ENCODE measurements around the gene TNXB. TPM values are rescaled to one million over a fixed set of nuclear protein-coding genes. Genes with fewer than 3 reads are reported as not detected.

The TNXB gene
- total RNA-seq, 1 experiment from 2014 or later = 0.22 TPM

DNA sequence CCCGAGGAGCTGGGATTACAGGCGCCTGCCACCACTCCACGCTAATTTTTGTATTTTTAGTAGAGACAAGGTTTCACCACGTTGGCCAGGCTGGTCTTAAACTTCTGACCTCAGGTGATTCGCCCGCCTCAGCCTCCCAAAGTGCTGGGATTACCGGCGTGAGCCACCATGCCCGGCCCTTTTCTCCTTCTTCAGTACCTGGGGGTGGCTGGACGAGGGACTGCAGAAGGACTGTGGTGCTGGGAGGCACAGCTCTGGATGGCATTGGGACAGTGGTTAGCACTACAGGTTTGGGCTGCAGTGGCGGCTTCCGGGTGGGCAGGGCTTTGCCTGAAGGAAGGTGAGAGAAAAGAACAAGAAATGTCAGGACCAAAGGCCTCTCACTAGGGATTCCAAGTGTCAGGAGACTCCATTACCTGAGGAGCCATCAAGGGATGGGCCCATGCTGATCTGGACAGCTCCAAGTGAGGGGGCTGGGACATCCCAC is 11.5 kb upstream of the TNXB start:
- H3K9me2 ChIP-seq (replicated peaks; ENCODE audit: insufficient read depth, low read length) = no peaks in the 10 kb centered on the region
- H2AFZ ChIP-seq (ENCODE audit: low read length) = no peak overlapping the region
- no peaks in the 10 kb centered on the region for H4K20me1 ChIP-seq (ENCODE audit: insufficient read depth, low read depth, low read length)
- peaks cover 4% of the 10 kb centered on the region; the same call in 1 of the 2 replicates for H3K36me3 ChIP-seq (ENCODE audit: insufficient read depth, low read length)
- H3K4me1 ChIP-seq (ENCODE audit: low read length) = no peaks in the 10 kb centered on the region
- no peak overlapping the region for H3K4me3 ChIP-seq (ENCODE audit: low read length)
- no peak overlapping the region for H3K9ac ChIP-seq (ENCODE audit: low read length)
- no peaks in the 10 kb centered on the region for H3K9me3 ChIP-seq (ENCODE audit: low read length)
- peaks cover 5% of the 10 kb centered on the region; the same call in 1 of the 2 replicates for H3K79me2 ChIP-seq (ENCODE audit: low read length)
- no peak overlapping the region for H3K4me2 ChIP-seq (ENCODE audit: low read depth, low read length, poor library complexity, severe bottlenecking)
- H3K27me3 ChIP-seq (ENCODE audit: low read length) = no peaks in the 10 kb centered on the region
- DNase-seq = no peak
- H3K27ac ChIP-seq (ENCODE audit: low read length) = no peak overlapping the region

- Histone ChIP-seq H3K27me3 (ENCODE audit: low read length) (no peaks in the 10 kb centered on the region), H3K9me3 (ENCODE audit: low read length) (no peaks in the 10 kb centered on the region), H3K36me3 (ENCODE audit: insufficient read depth, low read length) (peaks cover 7% of the 10 kb centered on the region), H3K9ac (ENCODE audit: low read length) (no peak overlapping the region), H3K4me3 (ENCODE audit: low read length) (no peak overlapping the region), H3K9me2 (replicated peaks; ENCODE audit: insufficient read depth, low read length) (no peaks in the 10 kb centered on the region), H3K4me1 (ENCODE audit: low read length) (no peaks in the 10 kb centered on the region), H3K27ac (ENCODE audit: low read length) (no peak overlapping the region), H3K79me2 (ENCODE audit: low read length) (no peaks in the 10 kb centered on the region), H3K4me2 (ENCODE audit: low read depth, low read length, poor library complexity, severe bottlenecking) (no peak overlapping the region), H2AFZ (ENCODE audit: low read length) (no peak overlapping the region), H4K20me1 (ENCODE audit: insufficient read depth, low read depth, low read length) (no peaks in the 10 kb centered on the region)
- peak; percentile 87 for DNase-seq
These were observed 9.9 kb upstream of the TNXB start for GRCh38 chr6:32118782-32119628.

GRCh38 chr6:32117461-32117860 is 8.3 kb upstream of the TNXB start:
- H3K79me2 ChIP-seq (ENCODE audit: low read length) = no peaks in the 10 kb centered on the region
- H4K20me1 ChIP-seq (ENCODE audit: insufficient read depth, low read depth, low read length) = no peaks in the 10 kb centered on the region
- H3K4me1 ChIP-seq (ENCODE audit: low read length) = no peaks in the 10 kb centered on the region
- H3K27ac ChIP-seq (ENCODE audit: low read length) = no peak overlapping the region
- no peak for DNase-seq
- no peak overlapping the region for H3K4me3 ChIP-seq (ENCODE audit: low read length)
- H3K27me3 ChIP-seq (ENCODE audit: low read length) = no peaks in the 10 kb centered on the region
- H3K9ac ChIP-seq (ENCODE audit: low read length) = no peak overlapping the region
- no peaks in the 10 kb centered on the region for H3K9me3 ChIP-seq (ENCODE audit: low read length)
- H2AFZ ChIP-seq (ENCODE audit: low read length) = no peak overlapping the region
- H3K9me2 ChIP-seq (replicated peaks; ENCODE audit: insufficient read depth, low read length) = no peaks in the 10 kb centered on the region
- no peak overlapping the region for H3K4me2 ChIP-seq (ENCODE audit: low read depth, low read length, poor library complexity, severe bottlenecking)
- peaks cover 7% of the 10 kb centered on the region for H3K36me3 ChIP-seq (ENCODE audit: insufficient read depth, low read length)

DNA sequence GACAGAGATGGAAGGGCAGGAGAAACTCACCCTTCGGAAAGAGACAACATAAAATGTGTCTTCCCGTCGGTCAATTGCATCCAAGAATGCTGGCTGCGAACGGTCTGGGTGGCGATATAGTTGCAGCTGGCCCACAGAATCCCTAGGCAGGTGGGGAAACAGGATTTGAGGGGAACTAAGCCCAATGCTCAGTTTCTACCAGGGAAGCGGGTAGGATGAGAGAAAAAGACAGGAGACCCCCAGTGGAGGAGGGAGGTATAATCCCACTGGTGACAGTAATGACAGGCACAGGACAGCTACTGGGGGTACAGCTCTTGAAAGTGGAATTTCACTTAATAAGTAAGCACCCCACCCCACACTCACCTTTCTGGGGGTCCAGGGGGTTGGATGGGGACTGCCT is 7.5 kb upstream of the TNXB start:
- no peak overlapping the region for H3K27ac ChIP-seq (ENCODE audit: low read length)
- peak; percentile 64 for DNase-seq
- H4K20me1 ChIP-seq (ENCODE audit: insufficient read depth, low read depth, low read length) = no peaks in the 10 kb centered on the region
- H3K36me3 ChIP-seq (ENCODE audit: insufficient read depth, low read length) = peaks cover 7% of the 10 kb centered on the region
- no peaks in the 10 kb centered on the region for H3K9me3 ChIP-seq (ENCODE audit: low read length)
- H3K4me2 ChIP-seq (ENCODE audit: low read depth, low read length, poor library complexity, severe bottlenecking) = no peak overlapping the region
- H2AFZ ChIP-seq (ENCODE audit: low read length) = no peak overlapping the region
- no peaks in the 10 kb centered on the region for H3K4me1 ChIP-seq (ENCODE audit: low read length)
- H3K79me2 ChIP-seq (ENCODE audit: low read length) = no peaks in the 10 kb centered on the region
- H3K4me3 ChIP-seq (ENCODE audit: low read length) = no peak overlapping the region
- no peak overlapping the region for H3K9ac ChIP-seq (ENCODE audit: low read length)
- no peaks in the 10 kb centered on the region for H3K27me3 ChIP-seq (ENCODE audit: low read length)
- no peaks in the 10 kb centered on the region for H3K9me2 ChIP-seq (replicated peaks; ENCODE audit: insufficient read depth, low read length)

DNA sequence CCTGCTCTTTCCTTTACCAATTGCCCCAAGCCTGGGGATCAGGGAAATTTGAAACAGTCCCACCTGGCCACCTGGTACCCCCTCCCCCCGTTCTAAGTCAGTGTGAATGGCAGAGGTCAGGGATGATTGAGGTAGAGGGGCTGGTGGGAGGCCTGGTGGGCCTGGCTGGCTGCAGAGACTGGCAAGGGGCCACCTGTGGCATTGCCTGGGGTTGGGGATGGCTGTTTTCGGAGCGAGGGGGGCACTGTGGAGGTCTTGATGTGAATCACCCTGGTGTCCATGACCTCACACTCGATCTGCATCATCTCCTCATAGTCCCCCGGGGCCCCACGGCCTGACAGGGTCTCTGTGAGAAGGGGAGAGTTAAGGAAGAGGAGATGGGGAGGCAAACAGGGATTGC is 6.5 kb upstream of the TNXB start:
- Histone ChIP-seq H3K9ac (ENCODE audit: low read length) (no peak overlapping the region), H3K36me3 (ENCODE audit: insufficient read depth, low read length) (peaks cover 7% of the 10 kb centered on the region), H3K4me3 (ENCODE audit: low read length) (no peak overlapping the region), H3K9me2 (replicated peaks; ENCODE audit: insufficient read depth, low read length) (no peaks in the 10 kb centered on the region), H3K27ac (ENCODE audit: low read length) (no peak overlapping the region), H2AFZ (ENCODE audit: low read length) (no peak overlapping the region), H3K9me3 (ENCODE audit: low read length) (no peaks in the 10 kb centered on the region), H4K20me1 (ENCODE audit: insufficient read depth, low read depth, low read length) (no peaks in the 10 kb centered on the region), H3K4me1 (ENCODE audit: low read length) (no peaks in the 10 kb centered on the region), H3K79me2 (ENCODE audit: low read length) (no peaks in the 10 kb centered on the region), H3K27me3 (ENCODE audit: low read length) (no peaks in the 10 kb centered on the region), H3K4me2 (ENCODE audit: low read depth, low read length, poor library complexity, severe bottlenecking) (no peak overlapping the region)
- DNase-seq = no peak

DNA sequence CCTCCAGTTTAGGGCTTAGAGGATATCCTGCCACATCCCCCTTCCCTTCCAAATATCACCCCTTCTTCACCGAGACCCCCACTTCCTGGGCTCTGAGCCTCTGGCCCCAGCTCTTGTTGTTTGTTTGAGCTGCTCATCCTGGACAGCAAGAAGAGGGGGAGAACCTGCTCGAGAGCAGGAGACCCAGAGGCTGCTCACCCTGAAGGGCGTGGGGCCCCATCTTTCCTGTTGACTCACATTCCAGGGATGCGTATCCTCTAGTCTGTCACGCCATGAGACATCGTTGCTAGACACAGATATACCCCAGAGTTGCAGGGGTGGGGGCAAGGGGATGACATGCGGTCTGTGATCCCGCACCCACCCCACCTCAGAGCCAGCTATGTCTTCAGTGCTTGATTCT is 5.7 kb upstream of the TNXB start:
- no peak overlapping the region for H2AFZ ChIP-seq (ENCODE audit: low read length)
- H3K36me3 ChIP-seq (ENCODE audit: insufficient read depth, low read length) = peaks cover 7% of the 10 kb centered on the region
- no peak for DNase-seq
- no peak overlapping the region for H3K4me3 ChIP-seq (ENCODE audit: low read length)
- no peaks in the 10 kb centered on the region for H3K9me2 ChIP-seq (replicated peaks; ENCODE audit: insufficient read depth, low read length)
- no peaks in the 10 kb centered on the region for H3K79me2 ChIP-seq (ENCODE audit: low read length)
- H4K20me1 ChIP-seq (ENCODE audit: insufficient read depth, low read depth, low read length) = no peaks in the 10 kb centered on the region
- no peaks in the 10 kb centered on the region for H3K27me3 ChIP-seq (ENCODE audit: low read length)
- no peaks in the 10 kb centered on the region for H3K4me1 ChIP-seq (ENCODE audit: low read length)
- H3K9me3 ChIP-seq (ENCODE audit: low read length) = no peaks in the 10 kb centered on the region
- no peak overlapping the region for H3K27ac ChIP-seq (ENCODE audit: low read length)
- H3K4me2 ChIP-seq (ENCODE audit: low read depth, low read length, poor library complexity, severe bottlenecking) = no peak overlapping the region
- no peak overlapping the region for H3K9ac ChIP-seq (ENCODE audit: low read length)

DNA sequence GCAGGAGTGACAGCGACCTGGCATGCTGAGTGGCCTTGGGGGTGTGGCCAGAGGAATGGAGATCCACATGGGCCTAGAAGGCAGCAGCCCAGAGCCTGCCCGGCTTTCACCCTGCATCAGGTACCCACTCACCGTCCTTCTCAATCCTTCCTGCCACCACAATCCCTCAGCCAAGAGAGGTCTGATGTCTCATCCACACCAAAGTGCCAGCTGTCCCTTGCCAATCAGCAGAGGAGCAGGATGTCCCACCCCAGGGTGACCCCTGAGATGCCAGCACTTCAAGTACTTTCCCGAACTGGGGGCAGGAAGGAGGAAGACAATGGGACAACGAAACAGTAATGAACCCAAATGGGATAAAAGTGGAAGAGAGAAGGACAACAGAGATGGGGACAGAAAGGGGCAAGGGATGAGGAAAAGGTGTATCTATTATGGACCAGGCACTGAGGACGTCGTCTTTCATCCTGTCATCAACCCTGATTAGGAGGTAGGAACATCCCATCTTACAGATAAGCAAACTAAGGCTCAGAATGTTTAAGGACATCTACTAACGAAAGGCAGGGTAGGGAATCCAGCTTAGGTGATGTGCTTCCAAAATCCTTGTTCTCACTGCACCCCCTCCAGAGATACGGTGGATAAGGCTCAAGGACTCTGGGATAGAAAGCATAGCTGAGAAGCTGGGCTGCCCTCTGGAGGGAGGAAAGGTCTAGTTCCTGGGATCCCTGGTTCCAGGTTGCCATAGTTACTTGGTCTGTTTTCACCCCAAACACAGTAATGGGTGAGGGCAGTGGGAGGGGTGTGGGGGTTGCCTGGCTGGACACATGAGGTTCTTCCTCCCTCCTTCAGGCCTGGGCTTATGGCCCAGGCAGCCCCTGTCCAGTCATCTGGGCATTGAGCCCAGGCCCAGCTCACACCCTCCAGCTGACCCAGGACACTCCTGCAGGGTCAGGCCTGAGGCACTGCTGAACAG is 4.5 kb upstream of the TNXB start:
- Histone ChIP-seq H3K9ac (ENCODE audit: low read length) (no peak overlapping the region), H2AFZ (ENCODE audit: low read length) (no peak overlapping the region), H3K4me3 (ENCODE audit: low read length) (no peak overlapping the region), H3K27ac (ENCODE audit: low read length) (no peak overlapping the region), H3K9me3 (ENCODE audit: low read length) (no peaks in the 10 kb centered on the region), H3K79me2 (ENCODE audit: low read length) (no peaks in the 10 kb centered on the region), H3K36me3 (ENCODE audit: insufficient read depth, low read length) (peaks cover 7% of the 10 kb centered on the region), H3K4me2 (ENCODE audit: low read depth, low read length, poor library complexity, severe bottlenecking) (no peak overlapping the region), H3K27me3 (ENCODE audit: low read length) (no peaks in the 10 kb centered on the region), H3K9me2 (replicated peaks; ENCODE audit: insufficient read depth, low read length) (no peaks in the 10 kb centered on the region), H4K20me1 (ENCODE audit: insufficient read depth, low read depth, low read length) (no peaks in the 10 kb centered on the region), H3K4me1 (ENCODE audit: low read length) (no peaks in the 10 kb centered on the region)
- no peak for DNase-seq

GRCh38 chr6:32112431-32112980 is 3.4 kb upstream of the TNXB start:
- DNase-seq = no peak
- Histone ChIP-seq H3K36me3 (ENCODE audit: insufficient read depth, low read length) (peaks cover 3% of the 10 kb centered on the region), H3K9me3 (ENCODE audit: low read length) (no peaks in the 10 kb centered on the region), H3K4me1 (ENCODE audit: low read length) (no peaks in the 10 kb centered on the region), H4K20me1 (ENCODE audit: insufficient read depth, low read depth, low read length) (no peaks in the 10 kb centered on the region), H3K79me2 (ENCODE audit: low read length) (no peaks in the 10 kb centered on the region), H3K27ac (ENCODE audit: low read length) (no peak overlapping the region), H3K27me3 (ENCODE audit: low read length) (no peaks in the 10 kb centered on the region), H2AFZ (ENCODE audit: low read length) (no peak overlapping the region), H3K9me2 (replicated peaks; ENCODE audit: insufficient read depth, low read length) (no peaks in the 10 kb centered on the region), H3K4me3 (ENCODE audit: low read length) (no peak overlapping the region), H3K9ac (ENCODE audit: low read length) (no peak overlapping the region), H3K4me2 (ENCODE audit: low read depth, low read length, poor library complexity, severe bottlenecking) (no peak overlapping the region)
